ENCODE results near the gene ARHGEF37. TPM values are rescaled to one million over a fixed set of nuclear protein-coding genes. Genes with fewer than 3 reads are reported as not detected.

ARHGEF37 gene
- total and polyA plus RNA-seq, 9 of the 15 experiments (the other 6 are each of a cell fraction or from before 2014, with no cell fraction given), result 0.01 to 0.27 (median 0.05) TPM

DNA sequence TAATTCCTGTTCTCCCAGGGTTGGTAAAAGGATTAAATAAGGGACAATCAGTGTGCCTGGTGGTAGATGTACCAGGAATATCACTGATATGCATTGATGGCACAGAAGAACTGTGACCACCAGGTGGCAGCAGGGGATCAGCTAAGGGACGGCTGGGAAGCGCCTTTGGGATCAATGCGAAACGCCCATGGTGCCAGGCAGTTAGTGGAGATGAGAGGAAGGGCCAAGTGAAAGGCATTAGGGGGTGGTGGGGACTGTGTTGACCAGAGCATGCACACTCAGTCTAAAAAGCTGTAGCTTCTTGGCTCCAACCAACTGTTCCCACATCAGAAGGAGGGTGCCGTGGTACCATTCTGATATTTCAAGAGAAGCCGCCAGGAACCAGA, 55.6 kb downstream of the ARHGEF37 start (continued):
- TF ChIP-seq, protein P1, sequence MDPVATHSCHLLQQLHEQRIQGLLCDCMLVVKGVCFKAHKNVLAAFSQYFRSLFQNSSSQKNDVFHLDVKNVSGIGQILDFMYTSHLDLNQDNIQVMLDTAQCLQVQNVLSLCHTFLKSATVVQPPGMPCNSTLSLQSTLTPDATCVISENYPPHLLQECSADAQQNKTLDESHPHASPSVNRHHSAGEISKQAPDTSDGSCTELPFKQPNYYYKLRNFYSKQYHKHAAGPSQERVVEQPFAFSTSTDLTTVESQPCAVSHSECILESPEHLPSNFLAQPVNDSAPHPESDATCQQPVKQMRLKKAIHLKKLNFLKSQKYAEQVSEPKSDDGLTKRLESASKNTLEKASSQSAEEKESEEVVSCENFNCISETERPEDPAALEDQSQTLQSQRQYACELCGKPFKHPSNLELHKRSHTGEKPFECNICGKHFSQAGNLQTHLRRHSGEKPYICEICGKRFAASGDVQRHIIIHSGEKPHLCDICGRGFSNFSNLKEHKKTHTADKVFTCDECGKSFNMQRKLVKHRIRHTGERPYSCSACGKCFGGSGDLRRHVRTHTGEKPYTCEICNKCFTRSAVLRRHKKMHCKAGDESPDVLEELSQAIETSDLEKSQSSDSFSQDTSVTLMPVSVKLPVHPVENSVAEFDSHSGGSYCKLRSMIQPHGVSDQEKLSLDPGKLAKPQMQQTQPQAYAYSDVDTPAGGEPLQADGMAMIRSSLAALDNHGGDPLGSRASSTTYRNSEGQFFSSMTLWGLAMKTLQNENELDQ (CRISPR knock-in tag; IDR thresholded peaks at IDR 0.05; ENCODE audit: borderline replicate concordance), result no peak
- TF ChIP-seq GMEB1 (CRISPR knock-in tag; IDR thresholded peaks at IDR 0.05) (no peak), SOX6 (IDR thresholded peaks at IDR 0.05) (0 out of 2 replicates have a peak, but pooled peaks have one; percentile 23), OTX1 (CRISPR knock-in tag; IDR thresholded peaks at IDR 0.05) (0 out of 2 replicates have a peak, but pooled peaks have one; percentile 30), EWSR1 (IDR thresholded peaks at IDR 0.05; ENCODE audit: borderline replicate concordance, low read depth, partially characterized antibody) (no peak), RBM22 (IDR thresholded peaks at IDR 0.05; ENCODE audit: low read depth, low read length, poor library complexity, severe bottlenecking) (no peak)
- TF ChIP-seq, protein P2, sequence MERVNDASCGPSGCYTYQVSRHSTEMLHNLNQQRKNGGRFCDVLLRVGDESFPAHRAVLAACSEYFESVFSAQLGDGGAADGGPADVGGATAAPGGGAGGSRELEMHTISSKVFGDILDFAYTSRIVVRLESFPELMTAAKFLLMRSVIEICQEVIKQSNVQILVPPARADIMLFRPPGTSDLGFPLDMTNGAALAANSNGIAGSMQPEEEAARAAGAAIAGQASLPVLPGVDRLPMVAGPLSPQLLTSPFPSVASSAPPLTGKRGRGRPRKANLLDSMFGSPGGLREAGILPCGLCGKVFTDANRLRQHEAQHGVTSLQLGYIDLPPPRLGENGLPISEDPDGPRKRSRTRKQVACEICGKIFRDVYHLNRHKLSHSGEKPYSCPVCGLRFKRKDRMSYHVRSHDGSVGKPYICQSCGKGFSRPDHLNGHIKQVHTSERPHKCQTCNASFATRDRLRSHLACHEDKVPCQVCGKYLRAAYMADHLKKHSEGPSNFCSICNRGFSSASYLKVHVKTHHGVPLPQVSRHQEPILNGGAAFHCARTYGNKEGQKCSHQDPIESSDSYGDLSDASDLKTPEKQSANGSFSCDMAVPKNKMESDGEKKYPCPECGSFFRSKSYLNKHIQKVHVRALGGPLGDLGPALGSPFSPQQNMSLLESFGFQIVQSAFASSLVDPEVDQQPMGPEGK (CRISPR knock-in tag; IDR thresholded peaks at IDR 0.05; ENCODE audit: borderline replicate concordance), result no peak
- TF ChIP-seq, protein P3, sequence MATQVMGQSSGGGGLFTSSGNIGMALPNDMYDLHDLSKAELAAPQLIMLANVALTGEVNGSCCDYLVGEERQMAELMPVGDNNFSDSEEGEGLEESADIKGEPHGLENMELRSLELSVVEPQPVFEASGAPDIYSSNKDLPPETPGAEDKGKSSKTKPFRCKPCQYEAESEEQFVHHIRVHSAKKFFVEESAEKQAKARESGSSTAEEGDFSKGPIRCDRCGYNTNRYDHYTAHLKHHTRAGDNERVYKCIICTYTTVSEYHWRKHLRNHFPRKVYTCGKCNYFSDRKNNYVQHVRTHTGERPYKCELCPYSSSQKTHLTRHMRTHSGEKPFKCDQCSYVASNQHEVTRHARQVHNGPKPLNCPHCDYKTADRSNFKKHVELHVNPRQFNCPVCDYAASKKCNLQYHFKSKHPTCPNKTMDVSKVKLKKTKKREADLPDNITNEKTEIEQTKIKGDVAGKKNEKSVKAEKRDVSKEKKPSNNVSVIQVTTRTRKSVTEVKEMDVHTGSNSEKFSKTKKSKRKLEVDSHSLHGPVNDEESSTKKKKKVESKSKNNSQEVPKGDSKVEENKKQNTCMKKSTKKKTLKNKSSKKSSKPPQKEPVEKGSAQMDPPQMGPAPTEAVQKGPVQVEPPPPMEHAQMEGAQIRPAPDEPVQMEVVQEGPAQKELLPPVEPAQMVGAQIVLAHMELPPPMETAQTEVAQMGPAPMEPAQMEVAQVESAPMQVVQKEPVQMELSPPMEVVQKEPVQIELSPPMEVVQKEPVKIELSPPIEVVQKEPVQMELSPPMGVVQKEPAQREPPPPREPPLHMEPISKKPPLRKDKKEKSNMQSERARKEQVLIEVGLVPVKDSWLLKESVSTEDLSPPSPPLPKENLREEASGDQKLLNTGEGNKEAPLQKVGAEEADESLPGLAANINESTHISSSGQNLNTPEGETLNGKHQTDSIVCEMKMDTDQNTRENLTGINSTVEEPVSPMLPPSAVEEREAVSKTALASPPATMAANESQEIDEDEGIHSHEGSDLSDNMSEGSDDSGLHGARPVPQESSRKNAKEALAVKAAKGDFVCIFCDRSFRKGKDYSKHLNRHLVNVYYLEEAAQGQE (IDR thresholded peaks at IDR 0.05; ENCODE audit: borderline replicate concordance), result peak; percentile 89
- TF ChIP-seq, protein P3 (CRISPR knock-in tag; IDR thresholded peaks at IDR 0.05; ENCODE audit: low read depth), result no peak

Measured in K562 (cell line).